Omental fat pad (tissue), 4 donors: ENCODE measurements around the gene SNPH. TPM values are rescaled to one million over a fixed set of nuclear protein-coding genes. Genes with fewer than 3 reads are reported as not detected.
"Not testable (repeated sequence)": the region's sequence is repeated elsewhere in the genome, so short reads cannot be mapped to it uniquely, and the experiment has no call there.

Experiments used
- ATAC-seq: fragments of 150-250 bp; one replicate; pipeline ENCODE4 v1.9.1; 2016; ENCODE audit warnings: mild to moderate bottlenecking, moderate library complexity; ENCODE audit not compliant: low FRiP score
- DNase-seq: peaks from one replicate; pipeline ENCODE4 v3.0.0-alpha.2; 2019; ENCODE audit warnings: low spot score
- total RNA-seq, 4 donors: library from RNA; depleted of rRNA; stranded (reverse); fragments of >200 nt; gene quantifications; one replicate each; pipeline ENCODE4 v1.1.0, GENCODE V29; 2016
- TF ChIP-seq, protein P1 (sequence below), 3 donors: fragments of 450-650 bp; IDR thresholded peaks; one replicate each; pipeline ENCODE4 v1.5.1; 2016 to 2017; ENCODE audit warnings: antibody characterized with exemption in 3 of 3, mild to moderate bottlenecking in 3 of 3, moderate library complexity in 2 of 3

SNPH gene, protein sequence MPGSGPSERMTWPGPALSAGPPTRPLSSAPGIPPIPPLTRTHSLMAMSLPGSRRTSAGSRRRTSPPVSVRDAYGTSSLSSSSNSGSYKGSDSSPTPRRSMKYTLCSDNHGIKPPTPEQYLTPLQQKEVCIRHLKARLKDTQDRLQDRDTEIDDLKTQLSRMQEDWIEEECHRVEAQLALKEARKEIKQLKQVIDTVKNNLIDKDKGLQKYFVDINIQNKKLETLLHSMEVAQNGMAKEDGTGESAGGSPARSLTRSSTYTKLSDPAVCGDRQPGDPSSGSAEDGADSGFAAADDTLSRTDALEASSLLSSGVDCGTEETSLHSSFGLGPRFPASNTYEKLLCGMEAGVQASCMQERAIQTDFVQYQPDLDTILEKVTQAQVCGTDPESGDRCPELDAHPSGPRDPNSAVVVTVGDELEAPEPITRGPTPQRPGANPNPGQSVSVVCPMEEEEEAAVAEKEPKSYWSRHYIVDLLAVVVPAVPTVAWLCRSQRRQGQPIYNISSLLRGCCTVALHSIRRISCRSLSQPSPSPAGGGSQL
- 1 to 10 TPM; 2.0 to 3.9 (median 2.5) TPM for total RNA-seq

GRCh38 chr20:1266167-1266973, at the start of gene SNPH:
TSS of gene SNPH (plus strand) at chr20:1266294. CDS start at chr20:1296240, 29,946 bp downstream.
- peak; percentile 93 for ATAC-seq
- TF ChIP-seq, protein P1, sequence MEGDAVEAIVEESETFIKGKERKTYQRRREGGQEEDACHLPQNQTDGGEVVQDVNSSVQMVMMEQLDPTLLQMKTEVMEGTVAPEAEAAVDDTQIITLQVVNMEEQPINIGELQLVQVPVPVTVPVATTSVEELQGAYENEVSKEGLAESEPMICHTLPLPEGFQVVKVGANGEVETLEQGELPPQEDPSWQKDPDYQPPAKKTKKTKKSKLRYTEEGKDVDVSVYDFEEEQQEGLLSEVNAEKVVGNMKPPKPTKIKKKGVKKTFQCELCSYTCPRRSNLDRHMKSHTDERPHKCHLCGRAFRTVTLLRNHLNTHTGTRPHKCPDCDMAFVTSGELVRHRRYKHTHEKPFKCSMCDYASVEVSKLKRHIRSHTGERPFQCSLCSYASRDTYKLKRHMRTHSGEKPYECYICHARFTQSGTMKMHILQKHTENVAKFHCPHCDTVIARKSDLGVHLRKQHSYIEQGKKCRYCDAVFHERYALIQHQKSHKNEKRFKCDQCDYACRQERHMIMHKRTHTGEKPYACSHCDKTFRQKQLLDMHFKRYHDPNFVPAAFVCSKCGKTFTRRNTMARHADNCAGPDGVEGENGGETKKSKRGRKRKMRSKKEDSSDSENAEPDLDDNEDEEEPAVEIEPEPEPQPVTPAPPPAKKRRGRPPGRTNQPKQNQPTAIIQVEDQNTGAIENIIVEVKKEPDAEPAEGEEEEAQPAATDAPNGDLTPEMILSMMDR (IDR thresholded peaks at IDR 0.05): no peak

DNA sequence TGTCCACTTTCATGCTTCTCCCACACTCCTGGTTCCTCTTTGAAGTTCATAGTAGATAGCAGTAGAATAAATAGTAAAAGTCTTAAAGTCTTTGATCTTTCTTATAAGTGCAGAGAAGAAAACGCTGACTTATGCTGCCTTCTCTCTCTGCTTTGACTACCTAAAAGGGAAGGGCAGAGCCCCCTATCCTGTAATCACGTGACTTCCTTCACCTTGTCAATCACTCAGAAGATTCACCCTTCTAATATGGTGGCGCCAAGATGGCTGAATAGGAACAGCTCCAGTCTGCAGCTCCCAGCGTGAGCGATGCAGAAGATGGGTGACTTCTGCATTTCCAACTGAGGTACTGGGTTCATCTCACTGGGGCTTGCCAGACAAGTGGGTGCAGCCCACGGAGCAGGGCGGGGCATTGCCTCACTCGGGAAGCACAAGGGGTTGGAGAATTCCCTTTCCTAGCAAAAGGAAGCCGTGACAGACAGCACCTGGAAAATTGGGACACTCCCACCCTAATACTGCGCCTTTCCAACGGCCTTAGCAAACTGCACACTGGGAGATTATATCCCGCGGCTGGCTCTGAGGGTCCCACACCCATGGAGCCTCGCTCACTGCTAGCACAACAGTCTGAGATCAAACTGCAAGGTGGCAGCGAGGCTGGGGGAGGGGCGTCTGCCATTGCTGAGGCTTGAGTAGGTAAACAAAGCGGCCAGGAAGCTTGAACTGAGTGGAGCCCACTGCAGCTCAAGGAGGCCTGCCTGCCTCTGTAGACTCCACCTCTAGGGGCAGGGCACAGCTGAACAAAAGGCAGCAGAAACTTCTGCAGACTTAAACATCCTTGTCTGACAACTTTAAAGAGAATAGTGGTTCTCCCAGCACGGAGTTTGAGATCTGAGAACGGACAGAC, 49.3 kb upstream of the SNPH start:
- ATAC-seq, DNase-seq: not testable (repeated sequence)

More at GRCh38 chr20:1266167-1266973, at the start of gene SNPH:
- no peak for DNase-seq

DNA sequence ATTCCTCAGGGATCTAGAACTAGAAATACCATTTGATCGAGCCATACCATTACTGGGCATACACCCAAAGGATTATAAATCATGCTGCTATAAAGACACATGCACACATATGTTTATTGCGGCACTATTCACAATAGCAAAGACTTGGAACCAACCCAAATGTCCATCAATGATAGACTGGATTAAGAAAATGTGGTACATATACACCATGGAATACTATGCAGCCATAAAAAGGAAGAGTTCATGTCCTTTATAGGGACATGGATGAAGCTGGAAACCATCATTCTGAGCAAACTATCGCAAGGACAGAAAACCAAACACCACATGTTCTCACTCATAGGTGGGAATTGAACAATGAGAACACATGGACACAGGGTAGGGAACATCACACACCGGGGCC, 43.3 kb upstream of the SNPH start:
- DNase-seq, ATAC-seq: not testable (repeated sequence)

DNA sequence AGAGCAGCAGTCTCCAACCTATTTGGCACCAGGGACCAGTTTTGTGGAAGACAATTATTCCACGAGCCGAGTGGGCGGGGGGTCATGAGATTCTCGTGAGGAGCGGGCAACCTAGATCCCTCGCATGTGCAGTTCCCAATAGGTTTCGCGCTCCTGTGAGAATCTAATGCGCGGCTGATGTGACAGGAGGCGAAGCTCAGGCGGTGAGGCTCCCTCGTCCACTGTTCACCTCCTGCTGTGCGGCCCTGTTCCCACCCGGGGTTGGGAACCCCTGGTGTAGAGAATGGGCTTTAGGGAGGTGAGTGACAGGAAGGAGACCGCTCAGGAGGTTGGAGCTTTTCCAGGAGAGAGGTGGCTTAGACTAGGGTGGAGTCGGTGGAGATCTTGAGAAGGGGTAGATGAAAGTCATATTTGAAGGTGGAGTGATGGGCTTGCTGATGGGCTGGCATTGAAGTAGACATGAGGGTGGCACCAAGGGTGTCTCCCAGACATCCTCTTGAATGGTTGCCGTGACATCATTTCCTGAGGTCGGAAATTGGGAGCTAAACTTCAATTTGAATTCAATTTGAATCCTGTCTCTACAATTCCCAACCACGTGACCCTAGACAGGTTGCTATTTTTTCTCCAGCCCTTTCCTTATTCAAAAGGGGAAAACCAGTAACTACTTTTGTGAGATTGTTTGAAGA, 41.7 kb upstream of the SNPH start:
- TF ChIP-seq, protein P1 (IDR thresholded peaks at IDR 0.05): no peak
- ATAC-seq: no peak
- DNase-seq: no peak

DNA sequence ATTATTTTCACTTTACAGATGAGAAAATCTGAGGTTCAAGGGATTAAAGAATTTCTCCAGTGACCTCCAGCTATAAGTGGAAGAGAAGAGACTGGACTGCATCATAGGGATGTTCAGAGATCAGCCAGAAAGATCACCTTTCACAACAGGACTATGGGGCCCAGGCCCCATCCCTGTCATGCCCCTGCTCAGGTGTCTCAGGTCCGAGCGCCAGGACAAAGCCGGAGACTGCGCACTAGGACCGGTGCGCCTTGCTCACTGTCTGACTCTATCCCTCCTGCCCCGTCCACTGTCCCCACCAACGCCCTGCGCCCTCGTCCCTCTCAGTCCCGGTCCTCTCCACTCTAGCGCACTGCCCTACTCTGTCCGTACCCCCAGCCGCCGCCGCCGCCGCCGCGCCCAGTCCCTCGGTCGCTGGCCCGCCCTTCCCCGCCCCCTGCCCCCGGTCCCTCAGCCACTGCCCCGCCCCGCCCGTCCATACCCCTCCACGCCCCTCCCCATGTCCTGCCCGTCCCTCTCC, 40.8 kb upstream of the SNPH start:
- ATAC-seq (peak; percentile 78), DNase-seq (no peak)

DNA sequence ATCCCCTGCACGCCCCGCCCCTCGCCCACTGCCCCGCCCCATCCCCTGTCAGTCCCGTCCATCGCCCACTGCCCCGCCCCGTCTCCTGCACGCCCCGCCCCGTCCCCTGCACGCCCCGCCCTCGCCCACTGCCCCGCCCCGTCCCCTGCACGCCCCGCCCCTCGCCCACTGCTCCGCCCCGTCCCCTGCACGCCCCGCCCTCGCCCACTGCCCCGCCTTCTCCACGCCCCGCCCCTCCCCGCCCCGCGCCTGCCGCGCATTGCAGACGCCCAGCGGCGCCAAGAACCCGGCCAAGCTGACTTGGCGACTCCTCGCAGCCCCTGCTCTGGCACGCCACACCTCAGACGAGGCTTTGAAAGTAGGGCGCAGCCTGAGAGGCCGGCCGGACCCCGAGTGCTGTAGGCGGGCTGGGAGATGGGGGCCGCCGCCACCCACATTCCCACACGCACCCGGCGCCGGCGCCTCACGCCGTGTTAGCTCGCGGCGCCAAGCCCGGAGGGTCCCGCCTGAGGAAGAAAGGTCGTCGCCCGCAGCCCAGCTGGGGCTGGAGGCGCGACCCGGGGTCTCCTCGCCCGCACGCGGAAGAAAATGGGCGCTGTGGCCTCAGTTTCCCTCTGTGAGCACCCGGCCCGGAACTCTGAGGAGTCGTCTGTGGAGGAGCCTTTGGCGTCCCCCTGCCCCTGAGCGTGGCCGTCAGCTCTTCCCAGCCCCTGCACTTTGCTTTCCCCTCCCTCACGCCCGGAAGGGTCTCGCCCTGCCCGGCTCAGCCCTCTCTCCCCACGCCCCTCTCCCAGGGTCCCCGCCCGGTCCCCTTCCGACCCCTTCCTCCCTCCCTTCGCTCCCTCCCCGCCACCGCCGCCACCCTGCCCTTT, 40.1 kb upstream of the SNPH start, which contains the start of gene RAD21L1:
TSS of gene RAD21L1 (plus strand) at position 262 of the 872 bp plus-strand sequence. CDS start 2,410 bp downstream, outside the sequence.
- ATAC-seq: peak; percentile 82
- DNase-seq: peak; percentile 55
- TF ChIP-seq, protein P1 (IDR thresholded peaks at IDR 0.05): no peak

More for the DNA sequence above, 40.8 kb upstream of the SNPH start:
- TF ChIP-seq, protein P1 (IDR thresholded peaks at IDR 0.05): no peak
